ENCODE measurements around the gene DLG2. TPM values are rescaled to one million over a fixed set of nuclear protein-coding genes. Genes with fewer than 3 reads are reported as not detected.

Gene DLG2
- total RNA-seq, 3 donors from 2014 or later: 4.3 to 12.3 (median 6.9) TPM

GRCh38 chr11:83791557-83791956 is 1835.6 kb downstream of the DLG2 start:
- intact Hi-C loops (cut with DNase I; ENCODE audit: low total_unique reads): no loop called here
- H3K27ac ChIP-seq: no peak overlapping the region
- no peak for DNase-seq (ENCODE audit: low spot score in 2 of 2)
- H3K36me3 ChIP-seq: no peaks in the 10 kb centered on the region
- no peaks in the 10 kb centered on the region for H3K4me1 ChIP-seq
- TF ChIP-seq POLR2A (IDR thresholded peaks at IDR 0.05): no peak
- no peak for TF ChIP-seq POLR2AphosphoS5 (IDR thresholded peaks at IDR 0.05)
- TF ChIP-seq CTCF (IDR thresholded peaks at IDR 0.05): no peak
- no peak overlapping the region for H3K4me3 ChIP-seq
- no peaks in the 10 kb centered on the region for H3K9me3 ChIP-seq
- H3K27me3 ChIP-seq: no peaks in the 10 kb centered on the region

- Histone ChIP-seq H3K36me3 (no peaks in the 10 kb centered on the region), H3K27ac (no peak overlapping the region), H3K4me1 (no peaks in the 10 kb centered on the region), H3K9me3 (no peaks in the 10 kb centered on the region), H3K27me3 (no peaks in the 10 kb centered on the region), H3K4me3 (no peak overlapping the region)
- DNase-seq (ENCODE audit: low spot score in 2 of 2): no peak
- intact Hi-C loops (cut with DNase I; ENCODE audit: low total_unique reads): no loop called here
- TF ChIP-seq CTCF (IDR thresholded peaks at IDR 0.05) (no peak), POLR2A (IDR thresholded peaks at IDR 0.05) (no peak), POLR2AphosphoS5 (IDR thresholded peaks at IDR 0.05) (no peak)
Observed at GRCh38 chr11:83785942-83786341, 1841.2 kb downstream of the DLG2 start.

DNA sequence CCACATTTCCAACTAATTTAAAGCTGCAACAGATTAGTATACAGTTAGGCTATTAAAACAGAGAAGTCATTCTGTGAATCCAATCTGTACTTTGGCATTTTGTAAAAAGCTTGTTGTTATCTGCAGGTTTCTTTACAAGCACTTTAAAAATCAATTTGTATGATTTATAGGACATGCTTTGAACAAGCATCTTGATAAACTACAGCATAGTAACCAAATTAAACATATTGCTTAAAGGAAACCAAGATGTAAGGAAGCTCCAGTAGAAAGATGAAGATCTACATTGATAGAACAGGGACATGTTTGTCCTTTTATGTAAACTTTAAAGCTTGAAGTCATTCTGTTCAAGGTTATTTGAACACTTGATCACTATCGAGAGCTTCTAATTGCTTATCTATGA is 1842.7 kb downstream of the DLG2 start:
- Histone ChIP-seq H3K9me3 (no peaks in the 10 kb centered on the region), H3K4me1 (no peaks in the 10 kb centered on the region), H3K36me3 (no peaks in the 10 kb centered on the region), H3K27me3 (no peaks in the 10 kb centered on the region), H3K27ac (no peak overlapping the region), H3K4me3 (no peak overlapping the region)
- no peak for DNase-seq (ENCODE audit: low spot score in 2 of 2)
- intact Hi-C loops (cut with DNase I; ENCODE audit: low total_unique reads): no loop called here
- TF ChIP-seq POLR2AphosphoS5 (IDR thresholded peaks at IDR 0.05) (no peak), POLR2A (IDR thresholded peaks at IDR 0.05) (no peak), CTCF (IDR thresholded peaks at IDR 0.05) (no peak)

- Histone ChIP-seq H3K4me3 (no peak overlapping the region), H3K27ac (no peak overlapping the region), H3K36me3 (no peaks in the 10 kb centered on the region), H3K27me3 (no peaks in the 10 kb centered on the region), H3K4me1 (no peaks in the 10 kb centered on the region), H3K9me3 (no peaks in the 10 kb centered on the region)
- TF ChIP-seq POLR2A (IDR thresholded peaks at IDR 0.05) (no peak), CTCF (IDR thresholded peaks at IDR 0.05) (no peak), POLR2AphosphoS5 (IDR thresholded peaks at IDR 0.05) (no peak)
- DNase-seq (ENCODE audit: low spot score in 2 of 2): no peak
- intact Hi-C loops (cut with DNase I; ENCODE audit: low total_unique reads): no loop called here
Observed at GRCh38 chr11:83782329-83782728, 1844.8 kb downstream of the DLG2 start.

- Histone ChIP-seq H3K9me3 (no peaks in the 10 kb centered on the region), H3K27me3 (no peaks in the 10 kb centered on the region), H3K4me1 (no peaks in the 10 kb centered on the region), H3K4me3 (no peak overlapping the region), H3K36me3 (no peaks in the 10 kb centered on the region), H3K27ac (no peak overlapping the region)
- no peak for TF ChIP-seq CTCF (IDR thresholded peaks at IDR 0.05)
- TF ChIP-seq POLR2A (IDR thresholded peaks at IDR 0.05): no peak
- no peak for TF ChIP-seq POLR2AphosphoS5 (IDR thresholded peaks at IDR 0.05)
- DNase-seq (ENCODE audit: low spot score in 2 of 2): no peak
- intact Hi-C loops (cut with DNase I; ENCODE audit: low total_unique reads): no loop called here
Observed at GRCh38 chr11:83779876-83780275, 1847.3 kb downstream of the DLG2 start.
